Measurements from ENCODE around the gene TNFRSF4.

The TNFRSF4 gene

DNA sequence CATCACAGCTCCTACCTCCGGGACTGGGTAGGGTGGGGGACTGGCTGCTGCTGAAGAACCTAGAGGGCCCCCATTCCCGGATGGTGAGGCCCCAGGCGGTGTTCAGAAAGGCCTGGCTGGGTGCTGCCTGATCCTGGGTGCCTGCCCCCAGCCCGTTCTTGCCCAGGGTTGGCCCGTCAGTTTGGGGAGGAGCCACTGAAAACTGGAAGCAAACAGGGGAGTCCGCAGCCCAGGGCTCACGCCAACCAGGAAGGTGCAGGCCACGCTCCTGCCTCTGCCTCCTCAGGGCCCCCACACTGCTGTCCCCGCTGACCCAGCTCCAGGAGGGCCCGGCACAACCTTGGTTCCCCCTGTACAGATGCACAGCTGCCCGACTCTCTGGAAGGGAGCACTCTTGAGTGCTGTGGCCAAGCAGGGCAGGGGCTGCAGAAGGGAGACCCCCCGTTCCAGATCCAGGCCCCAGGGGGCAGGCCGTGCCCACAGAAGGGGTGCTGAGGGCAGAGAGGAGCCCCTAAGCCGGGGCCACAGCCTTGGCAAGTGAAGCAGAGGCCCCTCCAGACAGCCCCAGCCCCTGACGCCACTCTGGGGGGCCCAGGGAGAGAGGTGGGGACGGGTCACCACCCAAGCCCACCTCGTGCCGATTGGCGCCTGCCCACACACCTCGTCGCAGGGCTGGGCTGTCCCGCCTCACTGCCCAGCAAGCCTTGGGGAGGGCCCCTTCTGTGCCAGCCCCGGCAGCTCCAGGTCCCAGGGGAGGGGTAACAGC is 27.1 kb upstream of the TNFRSF4 start:
- no peak overlapping the region for H2AFZ ChIP-seq (ENCODE audit: low read length)
- peaks cover 27% of the 10 kb centered on the region; the same call in 1 of the 2 replicates for H3K27me3 ChIP-seq (ENCODE audit: insufficient read depth, low read length)
- H3K4me2 ChIP-seq (ENCODE audit: low read length), result no peak overlapping the region
- H3K4me3 ChIP-seq (ENCODE audit: low read depth, low read length, poor library complexity, severe bottlenecking), result no peak overlapping the region
- no peak overlapping the region for H3K27ac ChIP-seq (ENCODE audit: low read depth, low read length, poor library complexity, severe bottlenecking)
- H3F3A ChIP-seq (ENCODE audit: insufficient read depth, low read length), result no peaks in the 10 kb centered on the region
- TF ChIP-seq CTCF (IDR thresholded peaks at IDR 0.05; ENCODE audit: low read length) (no peak), EZH2 (IDR thresholded peaks at IDR 0.05; ENCODE audit: borderline replicate concordance, low read length) (no peak)
- no peaks in the 10 kb centered on the region for H3K79me2 ChIP-seq (ENCODE audit: insufficient read depth, low read length)
- no peaks in the 10 kb centered on the region for H3K4me1 ChIP-seq (ENCODE audit: insufficient read depth, low read length, severe bottlenecking)
- no peaks in the 10 kb centered on the region for H3K36me3 ChIP-seq (ENCODE audit: insufficient read depth, low read length)
- no peaks in the 10 kb centered on the region for H3K9me2 ChIP-seq (ENCODE audit: low read depth, low read length)
- H3K9me3 ChIP-seq (ENCODE audit: low read length), result no peaks in the 10 kb centered on the region
- H4K20me1 ChIP-seq (ENCODE audit: insufficient read depth, low read length), result no peaks in the 10 kb centered on the region
- H3K9ac ChIP-seq (ENCODE audit: low read length), result no peak overlapping the region

GRCh38 chr1:1240348-1240732 is 26.4 kb upstream of the TNFRSF4 start:
- no peak overlapping the region for H3K9ac ChIP-seq (ENCODE audit: low read length)
- no peak for TF ChIP-seq CTCF (IDR thresholded peaks at IDR 0.05; ENCODE audit: low read length)
- no peak for TF ChIP-seq EZH2 (IDR thresholded peaks at IDR 0.05; ENCODE audit: borderline replicate concordance, low read length)
- H3K4me3 ChIP-seq (ENCODE audit: low read depth, low read length, poor library complexity, severe bottlenecking), result no peak overlapping the region
- H4K20me1 ChIP-seq (ENCODE audit: insufficient read depth, low read length), result no peaks in the 10 kb centered on the region
- no peaks in the 10 kb centered on the region for H3K9me2 ChIP-seq (ENCODE audit: low read depth, low read length)
- H3K79me2 ChIP-seq (ENCODE audit: insufficient read depth, low read length), result no peaks in the 10 kb centered on the region
- H3F3A ChIP-seq (ENCODE audit: insufficient read depth, low read length), result no peaks in the 10 kb centered on the region
- no peak overlapping the region for H3K27ac ChIP-seq (ENCODE audit: low read depth, low read length, poor library complexity, severe bottlenecking)
- H3K27me3 ChIP-seq (ENCODE audit: insufficient read depth, low read length), result peaks cover 27% of the 10 kb centered on the region; the same call in 1 of the 2 replicates
- H3K9me3 ChIP-seq (ENCODE audit: low read length), result no peaks in the 10 kb centered on the region
- no peak overlapping the region for H2AFZ ChIP-seq (ENCODE audit: low read length)
- H3K4me2 ChIP-seq (ENCODE audit: low read length), result no peak overlapping the region
- H3K4me1 ChIP-seq (ENCODE audit: insufficient read depth, low read length, severe bottlenecking), result no peaks in the 10 kb centered on the region
- no peaks in the 10 kb centered on the region; the same call in 1 of the 2 replicates for H3K36me3 ChIP-seq (ENCODE audit: insufficient read depth, low read length)

- Histone ChIP-seq H2AFZ (ENCODE audit: low read length) (no peak overlapping the region), H3K79me2 (ENCODE audit: insufficient read depth, low read length) (no peaks in the 10 kb centered on the region), H3K4me1 (ENCODE audit: insufficient read depth, low read length, severe bottlenecking) (no peaks in the 10 kb centered on the region), H3K27me3 (ENCODE audit: insufficient read depth, low read length) (peaks cover 27% of the 10 kb centered on the region; the same call in 1 of the 2 replicates), H4K20me1 (ENCODE audit: insufficient read depth, low read length) (no peaks in the 10 kb centered on the region), H3K4me2 (ENCODE audit: low read length) (no peak overlapping the region), H3K9ac (ENCODE audit: low read length) (no peak overlapping the region), H3K9me2 (ENCODE audit: low read depth, low read length) (no peaks in the 10 kb centered on the region), H3K36me3 (ENCODE audit: insufficient read depth, low read length) (peaks cover 5% of the 10 kb centered on the region; the same call in 1 of the 2 replicates), H3F3A (ENCODE audit: insufficient read depth, low read length) (no peaks in the 10 kb centered on the region), H3K27ac (ENCODE audit: low read depth, low read length, poor library complexity, severe bottlenecking) (no peak overlapping the region), H3K4me3 (ENCODE audit: low read depth, low read length, poor library complexity, severe bottlenecking) (no peak overlapping the region), H3K9me3 (ENCODE audit: low read length) (no peaks in the 10 kb centered on the region)
- TF ChIP-seq CTCF (IDR thresholded peaks at IDR 0.05; ENCODE audit: low read length) (no peak), EZH2 (IDR thresholded peaks at IDR 0.05; ENCODE audit: borderline replicate concordance, low read length) (no peak)
Observed at GRCh38 chr1:1239614-1240347, 25.8 kb upstream of the TNFRSF4 start.

Measured in OCI-LY1 (cell line).